Glomerular endothelial cell (primary cell): Measurements from ENCODE around the gene SLC6A5. TPM values are rescaled to one million over a fixed set of nuclear protein-coding genes. Genes with fewer than 3 reads are reported as not detected.
"Not testable (repeated sequence)": the region's sequence is repeated elsewhere in the genome, so short reads cannot be mapped to it uniquely, and the experiment has no call there.

Experiments
- DNase-seq: peaks from one replicate; pipeline ENCODE4 v3.0.0-alpha.2; 2011; ENCODE audit warnings: low read depth, low spot score; ENCODE audit errors: extremely low read depth
- total RNA-seq: library from RNA; depleted of rRNA; stranded (reverse); fragments of >200 nt; gene quantifications from 2 replicates; pipeline ENCODE4 v1.2.3, GENCODE V29; 2015

Gene SLC6A5
- total RNA-seq, result not detected in 2 replicates

GRCh38 chr11:20599221-20600019 lies at the start of gene SLC6A5:
Gene SLC6A5, plus strand, starts transcription at chr11:20599608. Its CDS starts 65 bp downstream, at chr11:20599673.
- no peak for DNase-seq

DNA sequence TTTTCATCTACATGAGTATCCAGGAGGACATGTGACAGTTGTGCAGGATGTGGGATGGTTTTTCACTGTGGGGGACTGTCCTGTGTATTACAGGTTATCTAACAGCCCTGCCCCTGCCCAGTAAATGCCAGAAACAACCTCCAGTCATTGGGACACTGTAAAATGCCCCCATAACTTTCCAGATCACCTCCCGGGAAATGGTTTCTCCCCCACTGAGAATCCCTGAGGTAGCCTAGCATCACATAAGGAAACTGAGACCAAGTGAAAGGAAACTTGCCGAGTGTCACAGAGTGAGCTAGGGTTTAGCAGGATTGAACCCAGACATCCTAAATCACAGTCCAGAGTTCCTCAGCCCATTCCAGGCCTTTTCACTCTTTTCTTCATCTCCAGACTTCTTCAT lies 48.3 kb upstream of the SLC6A5 start:
- DNase-seq, result no peak

- DNase-seq, result no peak
These were observed 43.6 kb upstream of the SLC6A5 start for GRCh38 chr11:20555783-20556182.

DNA sequence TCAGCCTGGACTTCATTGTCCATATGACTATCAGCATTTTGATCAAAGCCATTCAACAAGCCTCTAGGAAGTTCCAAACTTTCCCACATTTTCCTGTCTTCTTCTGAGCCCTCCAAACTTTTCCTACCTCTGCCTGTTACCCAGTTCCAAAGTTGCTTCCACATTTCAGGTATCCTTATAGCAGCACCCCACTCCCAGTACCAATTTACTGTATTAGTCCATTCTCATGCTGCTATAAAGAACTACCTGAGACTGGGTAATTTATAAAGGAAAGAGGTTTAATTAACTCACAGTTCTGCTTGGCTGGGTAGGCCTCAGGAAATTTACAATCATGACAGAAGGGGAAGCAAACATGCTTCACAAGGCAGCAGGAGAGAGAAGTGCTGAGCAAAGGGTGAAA lies 43.0 kb upstream of the SLC6A5 start:
- DNase-seq, result not testable (repeated sequence)

- no peak for DNase-seq
These were observed 40.7 kb upstream of the SLC6A5 start for GRCh38 chr11:20558741-20559140.

GRCh38 chr11:20559523-20560300 lies 39.7 kb upstream of the SLC6A5 start:
- DNase-seq, result no peak

- DNase-seq, result no peak
These were observed 37.5 kb upstream of the SLC6A5 start for GRCh38 chr11:20561915-20562314.

- no peak for DNase-seq
These were observed 35.5 kb upstream of the SLC6A5 start for GRCh38 chr11:20563866-20564265.

DNA sequence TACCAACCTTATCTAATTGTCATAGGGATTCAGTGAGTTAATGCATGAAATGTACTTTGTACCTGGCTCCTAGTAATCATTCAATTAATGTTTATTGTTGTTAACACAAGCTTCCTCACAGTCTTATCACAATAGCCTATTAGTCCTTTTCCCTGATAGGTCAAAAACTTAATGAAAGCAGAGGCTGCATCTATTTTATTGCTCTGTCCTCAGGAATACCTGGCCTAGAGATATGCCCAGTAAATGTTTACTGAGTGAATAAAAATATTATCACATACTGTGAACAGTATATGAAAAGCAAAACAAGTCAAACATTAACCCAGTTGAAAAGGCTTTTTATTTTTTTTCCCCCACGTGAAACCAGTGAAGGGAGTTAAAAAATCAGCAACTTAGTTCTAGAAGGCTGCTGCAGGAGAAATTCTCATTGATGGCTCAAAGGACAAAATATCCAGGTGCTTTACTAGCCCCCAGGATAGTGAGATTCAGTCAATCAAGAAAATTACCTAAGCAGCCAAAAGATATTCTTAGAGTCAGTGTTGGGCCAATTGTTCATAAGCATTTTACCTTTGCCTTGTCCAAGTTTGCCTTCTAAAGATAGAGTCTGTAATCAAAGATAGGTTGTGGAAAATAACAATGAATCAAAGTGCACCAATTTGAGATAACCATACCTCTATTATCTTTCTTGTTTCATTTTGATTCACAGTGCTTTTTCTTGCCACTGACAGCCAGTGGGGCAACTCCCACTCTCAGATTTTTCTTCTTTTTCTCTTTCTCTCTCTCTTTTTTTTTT lies 34.4 kb upstream of the SLC6A5 start:
- no peak for DNase-seq

DNA sequence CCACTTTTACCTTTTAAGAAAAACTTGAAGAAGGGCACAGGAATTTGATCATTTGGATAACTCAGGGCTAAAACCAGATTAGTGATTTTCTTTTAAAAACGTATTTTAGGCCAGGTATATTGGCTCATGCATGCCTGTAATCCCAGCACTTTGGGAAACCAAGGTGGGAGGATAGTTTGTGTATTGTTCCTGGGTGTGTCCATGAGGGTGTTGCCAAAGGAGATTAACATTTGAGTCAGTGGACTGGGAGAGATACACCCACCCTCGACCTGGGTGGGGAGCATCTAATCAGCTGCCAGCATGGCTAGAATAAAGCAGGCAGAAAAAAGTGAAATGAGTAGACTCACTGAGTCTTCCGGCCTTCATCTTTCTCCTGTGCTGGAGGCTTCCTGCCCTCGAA lies 33.3 kb upstream of the SLC6A5 start:
- DNase-seq, result not testable (repeated sequence)

GRCh38 chr11:20566591-20567434 lies 32.6 kb upstream of the SLC6A5 start:
- no peak for DNase-seq

DNA sequence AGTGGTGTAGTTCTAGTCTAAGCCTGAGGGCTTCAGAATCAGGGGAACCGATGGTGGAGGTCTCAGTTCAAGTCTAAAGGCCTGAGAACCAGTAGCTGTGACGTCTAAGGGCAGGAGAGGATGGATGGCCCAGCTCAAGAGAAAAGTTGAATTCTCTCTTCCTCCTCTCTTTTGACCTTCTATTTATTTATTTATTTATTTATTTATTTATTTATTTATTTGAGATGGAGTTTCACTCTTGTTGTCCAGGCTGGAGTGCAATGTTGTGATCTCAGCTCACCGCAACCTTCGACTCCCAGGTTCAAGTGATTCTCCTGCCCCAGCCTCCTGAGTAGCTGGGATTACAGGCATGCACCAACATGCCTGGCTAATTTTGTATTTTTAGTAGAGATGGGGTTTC lies 19.7 kb upstream of the SLC6A5 start:
- DNase-seq, result not testable (repeated sequence)

- no peak for DNase-seq
These were observed 16.2 kb upstream of the SLC6A5 start for GRCh38 chr11:20583201-20583600.

- DNase-seq, result no peak
These were observed 15.2 kb upstream of the SLC6A5 start for GRCh38 chr11:20584093-20584774.

DNA sequence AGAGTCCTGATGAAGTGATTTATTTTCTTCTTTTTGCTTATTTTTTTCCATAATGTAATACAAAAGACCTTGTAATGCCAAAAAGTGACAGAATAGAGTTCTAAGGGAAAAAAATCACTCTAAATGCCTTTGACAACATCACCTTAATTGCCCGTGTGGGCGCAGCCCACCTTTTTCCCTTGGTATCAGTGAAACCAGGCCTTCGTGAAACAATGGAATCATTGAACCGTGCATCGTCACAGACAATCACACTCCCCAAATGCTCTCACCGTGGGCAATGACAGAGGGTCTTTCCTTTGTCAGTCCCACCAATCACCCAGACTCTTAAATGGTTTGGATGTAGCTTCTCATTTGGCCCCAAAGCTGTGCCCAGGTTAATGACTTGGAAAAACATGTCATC lies 9.6 kb upstream of the SLC6A5 start:
- DNase-seq, result no peak

DNA sequence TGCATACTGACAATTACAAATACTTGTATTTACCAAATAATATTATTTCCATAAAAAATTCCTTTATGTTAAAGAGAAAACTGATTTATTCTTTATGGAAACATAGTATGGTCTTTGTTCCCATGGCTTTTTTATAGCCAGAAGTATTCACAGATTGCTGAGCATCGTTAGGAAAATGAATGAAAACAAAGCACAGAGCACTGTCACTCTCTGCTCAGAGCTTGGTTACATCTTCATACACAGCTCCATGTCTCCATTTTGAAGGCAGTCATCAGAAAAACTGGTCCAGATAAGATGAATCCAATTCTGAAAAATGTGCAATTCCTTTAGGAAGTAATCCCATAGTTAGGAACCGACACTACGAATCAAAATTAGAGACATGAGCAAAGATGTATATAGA lies 9.0 kb upstream of the SLC6A5 start:
- DNase-seq, result no peak

DNA sequence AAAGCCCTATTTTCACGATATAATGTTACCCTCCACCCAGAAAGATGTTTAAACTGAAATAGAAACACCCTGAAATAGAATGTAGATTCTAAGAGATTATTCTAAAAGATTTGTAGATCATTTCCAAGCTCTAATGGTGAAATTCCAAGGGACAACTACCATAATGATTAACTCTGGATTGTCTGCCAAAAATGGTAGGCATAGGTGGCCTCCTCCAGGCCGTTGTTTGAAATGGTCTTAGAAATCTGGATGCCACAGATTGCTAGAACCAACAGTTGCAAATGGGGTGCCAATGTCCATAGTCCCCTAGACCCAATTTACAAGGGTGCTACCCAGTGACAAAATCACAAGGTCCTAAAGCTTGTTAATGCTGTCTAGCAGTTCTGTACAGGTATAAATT lies 6.7 kb upstream of the SLC6A5 start:
- DNase-seq, result no peak

DNA sequence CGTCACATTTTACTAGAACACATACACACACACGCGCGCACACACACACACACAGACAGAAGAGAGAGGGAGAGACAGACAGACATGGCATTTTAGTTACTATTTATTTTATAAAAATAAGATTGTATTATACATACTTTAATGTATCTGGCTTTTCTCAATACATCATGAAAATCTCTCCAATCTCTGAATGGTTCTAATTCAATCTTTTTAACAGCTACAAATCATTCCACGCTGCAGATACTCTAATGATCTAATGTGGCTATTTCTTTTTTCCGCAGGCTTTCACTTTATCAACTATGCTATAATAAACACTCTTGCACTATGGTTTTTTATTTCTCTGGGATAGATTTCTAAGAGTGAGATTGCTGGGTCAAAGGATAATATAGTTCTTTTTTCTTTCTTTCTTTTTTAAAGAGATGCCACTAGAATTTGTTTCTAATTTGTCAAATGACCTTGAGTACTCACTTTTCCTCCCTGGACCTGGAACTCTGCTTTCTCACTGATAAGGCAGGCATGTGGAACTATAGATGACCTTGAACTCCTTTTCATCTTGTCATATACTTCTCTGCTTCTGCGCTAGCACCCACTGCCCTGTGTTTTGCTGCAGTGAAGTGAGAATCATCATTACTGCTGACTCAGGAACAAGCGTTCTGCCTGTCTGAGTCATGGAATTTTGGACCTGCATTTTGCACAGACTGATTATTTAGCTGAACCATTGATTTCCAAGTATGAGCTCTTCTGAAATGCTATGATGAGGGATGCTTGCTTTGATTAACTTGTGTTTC lies 4.9 kb upstream of the SLC6A5 start:
- DNase-seq, result no peak

- no peak for DNase-seq
These were observed 4.3 kb upstream of the SLC6A5 start for GRCh38 chr11:20595101-20595500.
